WTC11 (cell line): ENCODE measurements around the gene BFSP1. TPM values are rescaled to one million over a fixed set of nuclear protein-coding genes. Genes with fewer than 3 reads are reported as not detected.

Source experiments
- ATAC-seq: fragments of 200-7000 bp; cut with Tn5 transposase; 2 replicates; pipeline ENCODE4 v1.10.0; 2021; ENCODE audit warnings: mild to moderate bottlenecking, moderate library complexity
- CTCF ChIA-PET: fragments of 300-600 bp; sonication (Branson Sonifier 250); formaldehyde crosslinking; loops from one replicate; lab custom pipeline; 2021; ENCODE audit warnings: antibody characterized with exemption; lab: Charles Lee
- POLR2A ChIA-PET: fragments of 350-600 bp; sonication (Branson Sonifier 250); formaldehyde crosslinking; loops from one replicate; lab custom pipeline; 2021; ENCODE audit warnings: antibody characterized with exemption; lab: Charles Lee
- DNase-seq: peaks from one replicate; pipeline ENCODE4 v3.0.0; 2021; ENCODE audit warnings: low spot score
- H3K27ac Mint-ChIP-seq: 2 replicates; pipeline ENCODE4 v1.8.0; 2021; ENCODE audit warnings: mixed read lengths
- H3K27me3 Mint-ChIP-seq: 2 replicates; pipeline ENCODE4 v1.8.0; 2021; ENCODE audit warnings: low read depth, mild to moderate bottlenecking, moderate library complexity, mixed read lengths
- H3K36me3 Mint-ChIP-seq: 2 replicates; pipeline ENCODE4 v1.8.0; 2021; ENCODE audit warnings: mixed read lengths
- H3K4me1 Mint-ChIP-seq: 2 replicates; pipeline ENCODE4 v1.8.0; 2022; ENCODE audit warnings: mixed read lengths
- H3K4me3 Mint-ChIP-seq: 2 replicates; pipeline ENCODE4 v1.8.0; 2021; ENCODE audit warnings: mild to moderate bottlenecking, moderate library complexity, mixed read lengths
- H3K9me3 Mint-ChIP-seq: 2 replicates; pipeline ENCODE4 v1.8.0; 2021; ENCODE audit warnings: mixed read lengths
- CREM ChIP-seq: sonication (generic); formaldehyde crosslinking; IDR thresholded peaks from 2 replicates; pipeline ENCODE4 v1.8.1; 2022; ENCODE audit warnings: mild to moderate bottlenecking, missing genetic modification reagents, moderate library complexity
- NFE2L1 ChIP-seq: sonication (generic); formaldehyde crosslinking; IDR thresholded peaks from 2 replicates; pipeline ENCODE4 v1.8.1; 2023; ENCODE audit warnings: missing genetic modification reagents
- NR1H2 ChIP-seq: sonication (generic); formaldehyde crosslinking; IDR thresholded peaks from 2 replicates; pipeline ENCODE4 v1.9.0; 2021; ENCODE audit warnings: mild to moderate bottlenecking, moderate library complexity, missing genetic modification reagents
- SP1 ChIP-seq: sonication (generic); formaldehyde crosslinking; conservative IDR thresholded peaks from 2 replicates; pipeline ENCODE4 v1.8.1; 2022; ENCODE audit warnings: missing genetic modification reagents
- TEAD1 ChIP-seq: sonication (generic); formaldehyde crosslinking; IDR thresholded peaks from 2 replicates; pipeline ENCODE4 v1.8.0; 2022; ENCODE audit warnings: mild to moderate bottlenecking, missing genetic modification reagents
- TP53 ChIP-seq: sonication (generic); formaldehyde crosslinking; IDR thresholded peaks from 2 replicates; pipeline ENCODE4 v1.8.1; 2023; ENCODE audit warnings: mild to moderate bottlenecking, missing genetic modification reagents
- total RNA-seq: library from RNA; stranded (reverse); gene quantifications from 3 replicates; pipeline ENCODE4 v1.2.3, GENCODE V29; 2021
- TF ChIP-seq, protein P1 (sequence below): fragments of 250-450 bp; sonication (Bioruptor Pico); IDR thresholded peaks from 2 replicates; pipeline ENCODE4 v1.8.0; 2021; ENCODE audit warnings: mild to moderate bottlenecking
- TF ChIP-seq, protein P2 (sequence below): sonication (generic); formaldehyde crosslinking; IDR thresholded peaks from 2 replicates; pipeline ENCODE4 v1.8.1; 2022; ENCODE audit warnings: missing genetic modification reagents, borderline replicate concordance
- TF ChIP-seq, protein P3 (sequence below): sonication (generic); formaldehyde crosslinking; IDR thresholded peaks from 2 replicates; pipeline ENCODE4 v1.8.0; 2022; ENCODE audit warnings: mild to moderate bottlenecking, missing genetic modification reagents
- TF ChIP-seq, protein P4 (sequence below): sonication (generic); formaldehyde crosslinking; IDR thresholded peaks from 2 replicates; pipeline ENCODE4 v1.8.1; 2023; ENCODE audit warnings: mild to moderate bottlenecking, missing genetic modification reagents
- TF ChIP-seq, protein P5 (sequence below): sonication (generic); formaldehyde crosslinking; IDR thresholded peaks from 2 replicates; pipeline ENCODE4 v1.8.0; 2022; ENCODE audit warnings: mild to moderate bottlenecking, missing genetic modification reagents
- TF ChIP-seq, protein P6 (sequence below): sonication (generic); formaldehyde crosslinking; IDR thresholded peaks from 2 replicates; pipeline ENCODE4 v1.8.1; 2023; ENCODE audit warnings: mild to moderate bottlenecking, moderate library complexity, missing genetic modification reagents
- TF ChIP-seq, protein P7 (sequence below): sonication (generic); formaldehyde crosslinking; IDR thresholded peaks from 2 replicates; pipeline ENCODE4 v1.8.0; 2023; ENCODE audit warnings: missing genetic modification reagents, mild to moderate bottlenecking, borderline replicate concordance
- TF ChIP-seq, protein P8 (sequence below): fragments of 200-600 bp; IDR thresholded peaks from 2 replicates; pipeline ENCODE4 v1.8.0; 2022; ENCODE audit warnings: antibody characterized with exemption

The BFSP1 gene
- total RNA-seq, 1 experiment from 2014 or later = 3.0 TPM

DNA sequence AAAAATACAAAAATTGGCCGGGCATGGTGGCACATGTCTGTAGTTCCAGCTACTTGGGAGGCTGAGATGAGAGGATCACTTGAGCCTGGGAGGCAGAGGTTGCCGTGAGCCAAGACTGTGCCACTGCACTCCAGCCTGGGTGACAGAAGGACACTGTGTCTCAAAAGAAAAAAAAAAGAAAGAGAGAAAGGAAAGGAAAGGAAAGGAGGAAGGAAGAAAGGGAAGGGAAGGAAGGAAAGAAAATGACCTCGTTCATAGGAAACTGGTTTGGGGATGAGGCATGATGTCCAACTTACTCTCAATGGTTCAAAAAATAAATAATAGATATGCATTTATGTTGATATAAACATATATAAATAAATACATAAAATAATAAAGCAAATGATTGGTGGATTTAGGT, 6.8 kb upstream of the BFSP1 start (continued):
- TF ChIP-seq, protein P1, sequence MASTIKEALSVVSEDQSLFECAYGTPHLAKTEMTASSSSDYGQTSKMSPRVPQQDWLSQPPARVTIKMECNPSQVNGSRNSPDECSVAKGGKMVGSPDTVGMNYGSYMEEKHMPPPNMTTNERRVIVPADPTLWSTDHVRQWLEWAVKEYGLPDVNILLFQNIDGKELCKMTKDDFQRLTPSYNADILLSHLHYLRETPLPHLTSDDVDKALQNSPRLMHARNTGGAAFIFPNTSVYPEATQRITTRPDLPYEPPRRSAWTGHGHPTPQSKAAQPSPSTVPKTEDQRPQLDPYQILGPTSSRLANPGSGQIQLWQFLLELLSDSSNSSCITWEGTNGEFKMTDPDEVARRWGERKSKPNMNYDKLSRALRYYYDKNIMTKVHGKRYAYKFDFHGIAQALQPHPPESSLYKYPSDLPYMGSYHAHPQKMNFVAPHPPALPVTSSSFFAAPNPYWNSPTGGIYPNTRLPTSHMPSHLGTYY (CRISPR knock-in tag) = no peak
- TF ChIP-seq, protein P2, sequence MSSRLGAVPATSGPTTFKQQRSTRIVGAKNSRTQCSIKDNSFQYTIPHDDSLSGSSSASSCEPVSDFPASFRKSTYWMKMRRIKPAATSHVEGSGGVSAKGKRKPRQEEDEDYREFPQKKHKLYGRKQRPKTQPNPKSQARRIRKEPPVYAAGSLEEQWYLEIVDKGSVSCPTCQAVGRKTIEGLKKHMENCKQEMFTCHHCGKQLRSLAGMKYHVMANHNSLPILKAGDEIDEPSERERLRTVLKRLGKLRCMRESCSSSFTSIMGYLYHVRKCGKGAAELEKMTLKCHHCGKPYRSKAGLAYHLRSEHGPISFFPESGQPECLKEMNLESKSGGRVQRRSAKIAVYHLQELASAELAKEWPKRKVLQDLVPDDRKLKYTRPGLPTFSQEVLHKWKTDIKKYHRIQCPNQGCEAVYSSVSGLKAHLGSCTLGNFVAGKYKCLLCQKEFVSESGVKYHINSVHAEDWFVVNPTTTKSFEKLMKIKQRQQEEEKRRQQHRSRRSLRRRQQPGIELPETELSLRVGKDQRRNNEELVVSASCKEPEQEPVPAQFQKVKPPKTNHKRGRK = no peak
- no peak for TF ChIP-seq NR1H2 (CRISPR knock-in tag)

DNA sequence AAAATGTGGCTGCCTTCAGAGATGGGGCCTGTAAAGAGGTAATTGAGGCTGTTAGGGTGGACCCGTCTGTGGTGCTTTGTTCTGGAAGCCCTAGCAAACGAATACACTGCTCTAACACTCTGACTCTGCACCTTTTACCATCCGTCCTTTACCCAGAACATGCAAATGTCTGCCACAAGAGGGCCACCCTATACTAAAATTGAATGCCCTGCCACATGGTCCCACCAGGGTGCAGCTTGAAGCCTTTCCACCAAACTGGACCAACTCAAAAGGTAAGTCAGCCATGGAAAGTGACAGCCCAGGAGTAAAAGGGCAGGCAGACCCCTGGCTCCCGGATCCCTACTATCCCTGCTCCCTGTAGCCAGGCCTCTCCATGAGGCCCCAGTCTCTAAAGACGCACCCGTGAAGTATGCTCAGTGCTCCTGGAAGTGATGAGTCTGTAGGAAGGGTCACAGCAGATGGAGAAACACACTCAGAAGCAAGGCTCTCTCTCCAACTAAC, 5.8 kb upstream of the BFSP1 start:
- TF ChIP-seq CREM (CRISPR knock-in tag) = 0 out of 2 replicates have a peak, but pooled peaks have one; percentile 39
- TF ChIP-seq, protein P3, sequence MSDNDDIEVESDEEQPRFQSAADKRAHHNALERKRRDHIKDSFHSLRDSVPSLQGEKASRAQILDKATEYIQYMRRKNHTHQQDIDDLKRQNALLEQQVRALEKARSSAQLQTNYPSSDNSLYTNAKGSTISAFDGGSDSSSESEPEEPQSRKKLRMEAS (CRISPR knock-in tag) = peak; percentile 91
- TF ChIP-seq, protein P4, sequence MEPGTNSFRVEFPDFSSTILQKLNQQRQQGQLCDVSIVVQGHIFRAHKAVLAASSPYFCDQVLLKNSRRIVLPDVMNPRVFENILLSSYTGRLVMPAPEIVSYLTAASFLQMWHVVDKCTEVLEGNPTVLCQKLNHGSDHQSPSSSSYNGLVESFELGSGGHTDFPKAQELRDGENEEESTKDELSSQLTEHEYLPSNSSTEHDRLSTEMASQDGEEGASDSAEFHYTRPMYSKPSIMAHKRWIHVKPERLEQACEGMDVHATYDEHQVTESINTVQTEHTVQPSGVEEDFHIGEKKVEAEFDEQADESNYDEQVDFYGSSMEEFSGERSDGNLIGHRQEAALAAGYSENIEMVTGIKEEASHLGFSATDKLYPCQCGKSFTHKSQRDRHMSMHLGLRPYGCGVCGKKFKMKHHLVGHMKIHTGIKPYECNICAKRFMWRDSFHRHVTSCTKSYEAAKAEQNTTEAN (CRISPR knock-in tag) = no peak
- peak; percentile 80; the same call in 1 of the 2 replicates for TF ChIP-seq NFE2L1 (CRISPR knock-in tag)
- TF ChIP-seq, protein P5, sequence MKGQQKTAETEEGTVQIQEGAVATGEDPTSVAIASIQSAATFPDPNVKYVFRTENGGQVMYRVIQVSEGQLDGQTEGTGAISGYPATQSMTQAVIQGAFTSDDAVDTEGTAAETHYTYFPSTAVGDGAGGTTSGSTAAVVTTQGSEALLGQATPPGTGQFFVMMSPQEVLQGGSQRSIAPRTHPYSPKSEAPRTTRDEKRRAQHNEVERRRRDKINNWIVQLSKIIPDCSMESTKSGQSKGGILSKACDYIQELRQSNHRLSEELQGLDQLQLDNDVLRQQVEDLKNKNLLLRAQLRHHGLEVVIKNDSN (CRISPR knock-in tag) = no peak
- TF ChIP-seq, protein P6, sequence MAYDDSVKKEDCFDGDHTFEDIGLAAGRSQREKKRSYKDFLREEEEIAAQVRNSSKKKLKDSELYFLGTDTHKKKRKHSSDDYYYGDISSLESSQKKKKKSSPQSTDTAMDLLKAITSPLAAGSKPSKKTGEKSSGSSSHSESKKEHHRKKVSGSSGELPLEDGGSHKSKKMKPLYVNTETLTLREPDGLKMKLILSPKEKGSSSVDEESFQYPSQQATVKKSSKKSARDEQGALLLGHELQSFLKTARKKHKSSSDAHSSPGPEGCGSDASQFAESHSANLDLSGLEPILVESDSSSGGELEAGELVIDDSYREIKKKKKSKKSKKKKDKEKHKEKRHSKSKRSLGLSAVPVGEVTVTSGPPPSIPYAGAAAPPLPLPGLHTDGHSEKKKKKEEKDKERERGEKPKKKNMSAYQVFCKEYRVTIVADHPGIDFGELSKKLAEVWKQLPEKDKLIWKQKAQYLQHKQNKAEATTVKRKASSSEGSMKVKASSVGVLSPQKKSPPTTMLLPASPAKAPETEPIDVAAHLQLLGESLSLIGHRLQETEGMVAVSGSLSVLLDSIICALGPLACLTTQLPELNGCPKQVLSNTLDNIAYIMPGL (CRISPR knock-in tag) = no peak
- TF ChIP-seq, protein P7, sequence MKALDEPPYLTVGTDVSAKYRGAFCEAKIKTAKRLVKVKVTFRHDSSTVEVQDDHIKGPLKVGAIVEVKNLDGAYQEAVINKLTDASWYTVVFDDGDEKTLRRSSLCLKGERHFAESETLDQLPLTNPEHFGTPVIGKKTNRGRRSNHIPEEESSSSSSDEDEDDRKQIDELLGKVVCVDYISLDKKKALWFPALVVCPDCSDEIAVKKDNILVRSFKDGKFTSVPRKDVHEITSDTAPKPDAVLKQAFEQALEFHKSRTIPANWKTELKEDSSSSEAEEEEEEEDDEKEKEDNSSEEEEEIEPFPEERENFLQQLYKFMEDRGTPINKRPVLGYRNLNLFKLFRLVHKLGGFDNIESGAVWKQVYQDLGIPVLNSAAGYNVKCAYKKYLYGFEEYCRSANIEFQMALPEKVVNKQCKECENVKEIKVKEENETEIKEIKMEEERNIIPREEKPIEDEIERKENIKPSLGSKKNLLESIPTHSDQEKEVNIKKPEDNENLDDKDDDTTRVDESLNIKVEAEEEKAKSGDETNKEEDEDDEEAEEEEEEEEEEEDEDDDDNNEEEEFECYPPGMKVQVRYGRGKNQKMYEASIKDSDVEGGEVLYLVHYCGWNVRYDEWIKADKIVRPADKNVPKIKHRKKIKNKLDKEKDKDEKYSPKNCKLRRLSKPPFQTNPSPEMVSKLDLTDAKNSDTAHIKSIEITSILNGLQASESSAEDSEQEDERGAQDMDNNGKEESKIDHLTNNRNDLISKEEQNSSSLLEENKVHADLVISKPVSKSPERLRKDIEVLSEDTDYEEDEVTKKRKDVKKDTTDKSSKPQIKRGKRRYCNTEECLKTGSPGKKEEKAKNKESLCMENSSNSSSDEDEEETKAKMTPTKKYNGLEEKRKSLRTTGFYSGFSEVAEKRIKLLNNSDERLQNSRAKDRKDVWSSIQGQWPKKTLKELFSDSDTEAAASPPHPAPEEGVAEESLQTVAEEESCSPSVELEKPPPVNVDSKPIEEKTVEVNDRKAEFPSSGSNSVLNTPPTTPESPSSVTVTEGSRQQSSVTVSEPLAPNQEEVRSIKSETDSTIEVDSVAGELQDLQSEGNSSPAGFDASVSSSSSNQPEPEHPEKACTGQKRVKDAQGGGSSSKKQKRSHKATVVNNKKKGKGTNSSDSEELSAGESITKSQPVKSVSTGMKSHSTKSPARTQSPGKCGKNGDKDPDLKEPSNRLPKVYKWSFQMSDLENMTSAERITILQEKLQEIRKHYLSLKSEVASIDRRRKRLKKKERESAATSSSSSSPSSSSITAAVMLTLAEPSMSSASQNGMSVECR (CRISPR knock-in tag) = peak; percentile 47; the same call in 1 of the 2 replicates
- TF ChIP-seq TEAD1 (CRISPR knock-in tag) = peak; percentile 85; the same call in 1 of the 2 replicates
- TF ChIP-seq TP53 (CRISPR knock-in tag) = no peak
- TF ChIP-seq, protein P8, sequence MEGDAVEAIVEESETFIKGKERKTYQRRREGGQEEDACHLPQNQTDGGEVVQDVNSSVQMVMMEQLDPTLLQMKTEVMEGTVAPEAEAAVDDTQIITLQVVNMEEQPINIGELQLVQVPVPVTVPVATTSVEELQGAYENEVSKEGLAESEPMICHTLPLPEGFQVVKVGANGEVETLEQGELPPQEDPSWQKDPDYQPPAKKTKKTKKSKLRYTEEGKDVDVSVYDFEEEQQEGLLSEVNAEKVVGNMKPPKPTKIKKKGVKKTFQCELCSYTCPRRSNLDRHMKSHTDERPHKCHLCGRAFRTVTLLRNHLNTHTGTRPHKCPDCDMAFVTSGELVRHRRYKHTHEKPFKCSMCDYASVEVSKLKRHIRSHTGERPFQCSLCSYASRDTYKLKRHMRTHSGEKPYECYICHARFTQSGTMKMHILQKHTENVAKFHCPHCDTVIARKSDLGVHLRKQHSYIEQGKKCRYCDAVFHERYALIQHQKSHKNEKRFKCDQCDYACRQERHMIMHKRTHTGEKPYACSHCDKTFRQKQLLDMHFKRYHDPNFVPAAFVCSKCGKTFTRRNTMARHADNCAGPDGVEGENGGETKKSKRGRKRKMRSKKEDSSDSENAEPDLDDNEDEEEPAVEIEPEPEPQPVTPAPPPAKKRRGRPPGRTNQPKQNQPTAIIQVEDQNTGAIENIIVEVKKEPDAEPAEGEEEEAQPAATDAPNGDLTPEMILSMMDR = peak; percentile 59; the same call in 1 of the 2 replicates
- no peak for TF ChIP-seq SP1 (CRISPR knock-in tag)
- Mint-ChIP-seq H3K27ac (no peak overlapping the region), H3K36me3 (peaks cover 4% of the 10 kb centered on the region), H3K27me3 (peaks cover 1% of the 10 kb centered on the region), H3K4me1 (peaks cover 21% of the 10 kb centered on the region), H3K9me3 (peaks cover 4% of the 10 kb centered on the region), H3K4me3 (no peak overlapping the region)
- ChIA-PET CTCF (interaction anchor here (0.6 to 1.7 kb wide), 19 partner anchors 12 to 735 kb away, joined by 3 to 23 read pairs (median 5); partner anchors contain the start of gene DSTN), POLR2A (interaction anchor here (1.3 kb wide), 1 partner anchor 33 kb away, joined by 4 read pairs; the partner anchor contains the start of gene DSTN)
- peak; percentile 77 for DNase-seq
- ATAC-seq = peak; percentile 94
